Body of pancreas (tissue), 4 donors: ENCODE data around the gene TTC7B.

ENCODE experiments used
- POLR2A ChIP-seq, 3 donors: fragments of 450-650 bp; IDR thresholded peaks; one replicate each; pipeline ENCODE4 v1.6.1; 2016; ENCODE audit warnings: antibody characterized with exemption in 3 of 3, mild to moderate bottlenecking in 2 of 3
- TF ChIP-seq, protein P1 (sequence below), 7 experiments: fragments of 450-650 bp in 4 of 7; fragments of 200-600 bp in 3 of 7; sonication (generic) in 3 of 7; IDR thresholded peaks; one replicate each; pipeline ENCODE4 v1.5.1; 2016 to 2019; ENCODE audit warnings: antibody characterized with exemption in 7 of 7

DNA sequence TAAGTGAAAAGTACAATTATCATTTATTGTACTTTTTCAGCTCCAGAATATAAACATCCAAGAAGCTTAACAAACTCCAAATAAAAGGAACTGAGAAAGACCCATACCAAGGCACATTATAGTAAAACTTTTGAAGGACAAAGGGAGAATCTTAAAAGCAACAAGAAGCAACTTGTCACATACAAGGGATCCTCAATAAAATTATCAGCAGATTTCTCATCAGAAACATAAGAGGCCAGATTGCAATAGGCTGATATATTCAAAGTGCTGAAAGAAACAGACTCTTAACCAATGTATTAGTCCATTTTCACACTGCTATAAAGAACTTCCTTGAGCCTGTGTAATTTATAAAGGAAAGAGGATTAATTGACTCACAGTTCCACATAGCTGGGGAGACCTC lies 48.3 kb downstream of the TTC7B start:
- TF ChIP-seq, protein P1, sequence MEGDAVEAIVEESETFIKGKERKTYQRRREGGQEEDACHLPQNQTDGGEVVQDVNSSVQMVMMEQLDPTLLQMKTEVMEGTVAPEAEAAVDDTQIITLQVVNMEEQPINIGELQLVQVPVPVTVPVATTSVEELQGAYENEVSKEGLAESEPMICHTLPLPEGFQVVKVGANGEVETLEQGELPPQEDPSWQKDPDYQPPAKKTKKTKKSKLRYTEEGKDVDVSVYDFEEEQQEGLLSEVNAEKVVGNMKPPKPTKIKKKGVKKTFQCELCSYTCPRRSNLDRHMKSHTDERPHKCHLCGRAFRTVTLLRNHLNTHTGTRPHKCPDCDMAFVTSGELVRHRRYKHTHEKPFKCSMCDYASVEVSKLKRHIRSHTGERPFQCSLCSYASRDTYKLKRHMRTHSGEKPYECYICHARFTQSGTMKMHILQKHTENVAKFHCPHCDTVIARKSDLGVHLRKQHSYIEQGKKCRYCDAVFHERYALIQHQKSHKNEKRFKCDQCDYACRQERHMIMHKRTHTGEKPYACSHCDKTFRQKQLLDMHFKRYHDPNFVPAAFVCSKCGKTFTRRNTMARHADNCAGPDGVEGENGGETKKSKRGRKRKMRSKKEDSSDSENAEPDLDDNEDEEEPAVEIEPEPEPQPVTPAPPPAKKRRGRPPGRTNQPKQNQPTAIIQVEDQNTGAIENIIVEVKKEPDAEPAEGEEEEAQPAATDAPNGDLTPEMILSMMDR (IDR thresholded peaks at IDR 0.05): no peak
- no peak for TF ChIP-seq POLR2A (IDR thresholded peaks at IDR 0.05)
